GM12878 (cell line): ENCODE measurements around the gene RNU11. TPM values are rescaled to one million over a fixed set of nuclear protein-coding genes. Genes with fewer than 3 reads are reported as not detected.

Experiments used
- ATF7 ChIP-seq: fragments of 450-650 bp; IDR thresholded peaks from 2 replicates; pipeline ENCODE4 v1.6.1; 2016; ENCODE audit warnings: low read depth, mild to moderate bottlenecking
- CBFB ChIP-seq: IDR thresholded peaks from 2 replicates; pipeline ENCODE4 v1.6.1; 2016; ENCODE audit warnings: antibody characterized with exemption, low read depth
- FOS ChIP-seq: IDR thresholded peaks from 3 replicates; pipeline ENCODE4 v1.6.1; 2011; ENCODE audit warnings: borderline replicate concordance; ENCODE audit not compliant: insufficient read length; ENCODE audit errors: extremely low read depth
- GATAD2B ChIP-seq: fragments of 450-650 bp; conservative IDR thresholded peaks from 2 replicates; pipeline ENCODE4 v1.6.1; 2017; ENCODE audit warnings: low read depth, mild to moderate bottlenecking, moderate library complexity
- HDAC6 ChIP-seq: fragments of 200-600 bp; sonication (generic); IDR thresholded peaks from one replicate; pipeline ENCODE4 v1.8.0; 2017; ENCODE audit warnings: antibody characterized with exemption; ENCODE audit not compliant: unreplicated experiment
- MEF2A ChIP-seq: IDR thresholded peaks from 2 replicates; pipeline ENCODE4 v1.6.1; 2011; ENCODE audit warnings: low read depth, mild to moderate bottlenecking, low read length, moderate library complexity; ENCODE audit not compliant: insufficient read depth
- MTA2 ChIP-seq: fragments of 450-650 bp; IDR thresholded peaks from 2 replicates; pipeline ENCODE4 v1.6.1; 2016; ENCODE audit warnings: low read depth, mild to moderate bottlenecking, moderate library complexity
- NFXL1 ChIP-seq: fragments of 450-650 bp; IDR thresholded peaks from 2 replicates; pipeline ENCODE4 v1.6.1; 2017; ENCODE audit warnings: antibody characterized with exemption, mild to moderate bottlenecking, borderline replicate concordance
- NR2F1 ChIP-seq: fragments of 450-650 bp; conservative IDR thresholded peaks from 2 replicates; pipeline ENCODE4 v1.6.1; 2017; ENCODE audit warnings: mild to moderate bottlenecking
- PML ChIP-seq: IDR thresholded peaks from 2 replicates; pipeline ENCODE4 v1.6.1; 2012; ENCODE audit warnings: low read length, inconsistent platforms
- POU2F2 ChIP-seq: IDR thresholded peaks from 3 replicates; pipeline ENCODE4 v1.6.1; 2011; ENCODE audit warnings: low read depth, mild to moderate bottlenecking, low read length, borderline replicate concordance
- RAD51 ChIP-seq: fragments of 450-650 bp; IDR thresholded peaks from 2 replicates; pipeline ENCODE4 v1.6.1; 2016; ENCODE audit warnings: moderate library complexity, mild to moderate bottlenecking, inconsistent platforms
- RBBP5 ChIP-seq: fragments of 200-600 bp; sonication (generic); conservative IDR thresholded peaks from 2 replicates; pipeline ENCODE4 v1.6.1; 2016
- RFX5 ChIP-seq: IDR thresholded peaks from 2 replicates; pipeline ENCODE4 v1.6.1; 2011; ENCODE audit warnings: low read depth, low read length, improper control_type of control experiment
- SMAD5 ChIP-seq: IDR thresholded peaks from 2 replicates; pipeline ENCODE4 v1.6.1; 2016; ENCODE audit warnings: antibody characterized with exemption, low read depth
- SMC3 ChIP-seq: IDR thresholded peaks from 2 replicates; pipeline ENCODE4 v1.6.1; 2011; ENCODE audit warnings: low read length, improper control_type of control experiment, borderline replicate concordance
- STAT1 ChIP-seq: fragments of 450-650 bp; conservative IDR thresholded peaks from 2 replicates; pipeline ENCODE4 v1.6.1; 2014; ENCODE audit warnings: antibody characterized with exemption, mild to moderate bottlenecking
- TAF1 ChIP-seq: IDR thresholded peaks from 2 replicates; pipeline ENCODE4 v1.6.1; 2011; ENCODE audit warnings: mild to moderate bottlenecking, low read depth, low read length, borderline replicate concordance
- TCF7 ChIP-seq: IDR thresholded peaks from 2 replicates; pipeline ENCODE4 v1.6.1; 2014; ENCODE audit warnings: antibody characterized with exemption, borderline replicate concordance
- ZNF384 ChIP-seq: IDR thresholded peaks from 2 replicates; pipeline ENCODE4 v1.6.1; 2012; ENCODE audit warnings: low read depth, mild to moderate bottlenecking, low read length, improper control_type of control experiment, borderline replicate concordance
- polyA plus RNA-seq, 11 experiments: library from polyadenylated mRNA; depleted of rRNA in 4 of 11; unstranded in 6 of 11; stranded (reverse) in 5 of 11; fragments of >200 nt; fragmentation: Nextera tagmentation in 4 of 11; fragmentation: Illumina TruSeq in 1 of 11; extraction: Ambion mirVana in 4 of 11; extraction: Trizol in 1 of 11; gene quantifications; 1 replicate in 1 of 11; 2 replicates in 10 of 11; pipeline versions ENCODE4 v1.2.1 to v1.2.3, GENCODE V29; 2011 to 2016; ENCODE audit warnings: inconsistent platforms in 2 of 11, missing spikeins in 2 of 11, low read depth in 1 of 11
- total RNA-seq, 4 experiments: library from RNA; depleted of rRNA in 3 of 4; stranded (reverse); fragments of >200 nt in 3 of 4; fragmentation: Illumina TruSeq in 1 of 4; extraction: Trizol in 1 of 4; gene quantifications; 2 replicates each; pipeline versions ENCODE4 v1.2.1 to v1.2.3, GENCODE V29; 2013 to 2021
- TF ChIP-seq, protein P1 (sequence below): IDR thresholded peaks from 2 replicates; pipeline ENCODE4 v1.6.1; 2011; ENCODE audit warnings: borderline replicate concordance, low read depth, mild to moderate bottlenecking, moderate library complexity, low read length; ENCODE audit not compliant: insufficient read depth, poor library complexity, severe bottlenecking
- TF ChIP-seq, protein P2 (sequence below): fragments of 450-650 bp; formaldehyde crosslinking; IDR thresholded peaks from 2 replicates; pipeline ENCODE4 v1.4.0; 2022; ENCODE audit warnings: mild to moderate bottlenecking, moderate library complexity
- TF ChIP-seq, protein P3 (sequence below): IDR thresholded peaks from 2 replicates; pipeline ENCODE4 v1.6.1; 2012; ENCODE audit warnings: low read depth, low read length, improper control_type of control experiment
- TF ChIP-seq, protein P4 (sequence below): fragments of 150-350 bp; IDR thresholded peaks from 2 replicates; pipeline ENCODE4 v1.6.1; 2014; ENCODE audit warnings: mild to moderate bottlenecking, low read depth, low read length

The RNU11 gene
- total and polyA plus RNA-seq, 10 of the 15 experiments (the other 5 are each of a cell fraction or from before 2014, with no cell fraction given): under 0.01 TPM; not detected in 9

DNA sequence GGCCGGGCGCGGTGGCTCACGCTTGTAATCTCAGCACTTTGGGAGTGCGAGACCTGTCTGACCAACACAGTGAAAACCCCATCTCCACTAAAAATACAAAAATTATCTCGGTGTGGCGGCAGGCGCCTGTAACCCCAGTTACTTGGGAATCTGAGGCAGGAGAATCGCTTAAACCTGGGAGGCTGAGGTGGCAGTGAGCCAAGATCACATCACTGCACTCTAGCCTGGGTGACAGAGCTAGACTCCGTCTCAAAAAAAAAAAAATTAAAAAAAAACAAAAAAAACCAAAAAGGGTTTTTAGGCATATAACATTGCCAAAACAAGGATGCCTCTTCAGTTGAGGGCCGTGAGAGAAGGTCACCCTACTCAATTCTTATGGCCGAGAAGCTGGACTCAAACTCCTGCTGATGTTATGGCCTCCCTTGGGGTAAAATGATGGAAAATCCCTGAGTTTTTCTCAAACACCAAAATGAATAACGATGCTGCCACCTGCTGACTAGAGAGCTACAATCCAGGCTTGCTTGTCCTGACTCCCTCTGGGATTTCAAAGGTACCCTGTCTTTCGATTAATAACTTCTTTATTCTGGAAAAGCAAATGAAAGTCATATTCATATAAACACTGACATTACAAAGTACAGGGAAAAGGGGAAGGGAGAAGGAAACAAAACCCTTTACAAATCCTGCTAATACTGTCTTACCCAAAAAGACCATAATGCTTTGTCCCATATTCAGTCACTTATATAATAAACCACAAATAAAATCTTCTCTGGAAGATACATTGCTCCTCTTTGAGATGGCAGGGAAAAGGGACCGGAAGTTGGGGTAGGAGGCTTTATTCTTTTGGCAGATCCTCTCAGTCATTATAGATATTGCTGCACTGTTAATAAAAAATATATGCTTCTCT, 45.6 kb upstream of the RNU11 start (continued):
- TF ChIP-seq, protein P1, sequence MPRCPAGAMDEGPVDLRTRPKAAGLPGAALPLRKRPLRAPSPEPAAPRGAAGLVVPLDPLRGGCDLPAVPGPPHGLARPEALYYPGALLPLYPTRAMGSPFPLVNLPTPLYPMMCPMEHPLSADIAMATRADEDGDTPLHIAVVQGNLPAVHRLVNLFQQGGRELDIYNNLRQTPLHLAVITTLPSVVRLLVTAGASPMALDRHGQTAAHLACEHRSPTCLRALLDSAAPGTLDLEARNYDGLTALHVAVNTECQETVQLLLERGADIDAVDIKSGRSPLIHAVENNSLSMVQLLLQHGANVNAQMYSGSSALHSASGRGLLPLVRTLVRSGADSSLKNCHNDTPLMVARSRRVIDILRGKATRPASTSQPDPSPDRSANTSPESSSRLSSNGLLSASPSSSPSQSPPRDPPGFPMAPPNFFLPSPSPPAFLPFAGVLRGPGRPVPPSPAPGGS: no peak
- TF ChIP-seq HDAC6: no peak
- no peak for TF ChIP-seq MTA2
- TF ChIP-seq FOS: no peak
- no peak for TF ChIP-seq POU2F2
- TF ChIP-seq NR2F1: no peak
- no peak for TF ChIP-seq SMAD5
- TF ChIP-seq, protein P2, sequence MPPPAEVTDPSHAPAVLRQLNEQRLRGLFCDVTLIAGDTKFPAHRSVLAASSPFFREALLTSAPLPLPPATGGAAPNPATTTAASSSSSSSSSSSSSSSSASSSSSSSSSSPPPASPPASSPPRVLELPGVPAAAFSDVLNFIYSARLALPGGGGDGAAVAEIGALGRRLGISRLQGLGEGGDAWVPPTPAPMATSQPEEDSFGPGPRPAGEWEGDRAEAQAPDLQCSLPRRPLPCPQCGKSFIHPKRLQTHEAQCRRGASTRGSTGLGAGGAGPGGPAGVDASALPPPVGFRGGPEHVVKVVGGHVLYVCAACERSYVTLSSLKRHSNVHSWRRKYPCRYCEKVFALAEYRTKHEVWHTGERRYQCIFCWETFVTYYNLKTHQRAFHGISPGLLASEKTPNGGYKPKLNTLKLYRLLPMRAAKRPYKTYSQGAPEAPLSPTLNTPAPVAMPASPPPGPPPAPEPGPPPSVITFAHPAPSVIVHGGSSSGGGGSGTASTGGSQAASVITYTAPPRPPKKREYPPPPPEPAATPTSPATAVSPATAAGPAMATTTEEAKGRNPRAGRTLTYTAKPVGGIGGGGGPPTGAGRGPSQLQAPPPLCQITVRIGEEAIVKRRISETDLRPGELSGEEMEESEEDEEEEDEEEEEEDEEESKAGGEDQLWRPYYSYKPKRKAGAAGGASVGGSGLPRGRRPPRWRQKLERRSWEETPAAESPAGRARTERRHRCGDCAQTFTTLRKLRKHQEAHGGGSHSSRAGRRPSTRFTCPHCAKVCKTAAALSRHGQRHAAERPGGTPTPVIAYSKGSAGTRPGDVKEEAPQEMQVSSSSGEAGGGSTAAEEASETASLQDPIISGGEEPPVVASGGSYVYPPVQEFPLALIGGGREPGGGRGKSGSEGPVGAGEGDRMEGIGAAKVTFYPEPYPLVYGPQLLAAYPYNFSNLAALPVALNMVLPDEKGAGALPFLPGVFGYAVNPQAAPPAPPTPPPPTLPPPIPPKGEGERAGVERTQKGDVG (CRISPR knock-in tag): no peak
- TF ChIP-seq MEF2A: no peak
- TF ChIP-seq, protein P3, sequence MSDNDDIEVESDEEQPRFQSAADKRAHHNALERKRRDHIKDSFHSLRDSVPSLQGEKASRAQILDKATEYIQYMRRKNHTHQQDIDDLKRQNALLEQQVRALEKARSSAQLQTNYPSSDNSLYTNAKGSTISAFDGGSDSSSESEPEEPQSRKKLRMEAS: no peak
- TF ChIP-seq SMC3: peak; percentile 72
- TF ChIP-seq RFX5: no peak
- TF ChIP-seq ZNF384: 0 out of 2 replicates have a peak, but pooled peaks have one; percentile 37
- TF ChIP-seq STAT1: no peak
- TF ChIP-seq PML: no peak
- TF ChIP-seq, protein P4, sequence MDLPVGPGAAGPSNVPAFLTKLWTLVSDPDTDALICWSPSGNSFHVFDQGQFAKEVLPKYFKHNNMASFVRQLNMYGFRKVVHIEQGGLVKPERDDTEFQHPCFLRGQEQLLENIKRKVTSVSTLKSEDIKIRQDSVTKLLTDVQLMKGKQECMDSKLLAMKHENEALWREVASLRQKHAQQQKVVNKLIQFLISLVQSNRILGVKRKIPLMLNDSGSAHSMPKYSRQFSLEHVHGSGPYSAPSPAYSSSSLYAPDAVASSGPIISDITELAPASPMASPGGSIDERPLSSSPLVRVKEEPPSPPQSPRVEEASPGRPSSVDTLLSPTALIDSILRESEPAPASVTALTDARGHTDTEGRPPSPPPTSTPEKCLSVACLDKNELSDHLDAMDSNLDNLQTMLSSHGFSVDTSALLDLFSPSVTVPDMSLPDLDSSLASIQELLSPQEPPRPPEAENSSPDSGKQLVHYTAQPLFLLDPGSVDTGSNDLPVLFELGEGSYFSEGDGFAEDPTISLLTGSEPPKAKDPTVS: no peak
- no peak for TF ChIP-seq RBBP5
- TF ChIP-seq RAD51: no peak
- TF ChIP-seq TAF1: no peak
- TF ChIP-seq ATF7: no peak
- no peak for TF ChIP-seq NFXL1
- no peak for TF ChIP-seq GATAD2B
- no peak for TF ChIP-seq CBFB
- TF ChIP-seq TCF7: no peak
